ENCODE measurements around the gene AGAP3. TPM values are rescaled to one million over a fixed set of nuclear protein-coding genes. Genes with fewer than 3 reads are reported as not detected.

The AGAP3 gene
- total and polyA plus RNA-seq, 4 experiments from 2014 or later = 3.0 to 65.8 (median 31.2) TPM

DNA sequence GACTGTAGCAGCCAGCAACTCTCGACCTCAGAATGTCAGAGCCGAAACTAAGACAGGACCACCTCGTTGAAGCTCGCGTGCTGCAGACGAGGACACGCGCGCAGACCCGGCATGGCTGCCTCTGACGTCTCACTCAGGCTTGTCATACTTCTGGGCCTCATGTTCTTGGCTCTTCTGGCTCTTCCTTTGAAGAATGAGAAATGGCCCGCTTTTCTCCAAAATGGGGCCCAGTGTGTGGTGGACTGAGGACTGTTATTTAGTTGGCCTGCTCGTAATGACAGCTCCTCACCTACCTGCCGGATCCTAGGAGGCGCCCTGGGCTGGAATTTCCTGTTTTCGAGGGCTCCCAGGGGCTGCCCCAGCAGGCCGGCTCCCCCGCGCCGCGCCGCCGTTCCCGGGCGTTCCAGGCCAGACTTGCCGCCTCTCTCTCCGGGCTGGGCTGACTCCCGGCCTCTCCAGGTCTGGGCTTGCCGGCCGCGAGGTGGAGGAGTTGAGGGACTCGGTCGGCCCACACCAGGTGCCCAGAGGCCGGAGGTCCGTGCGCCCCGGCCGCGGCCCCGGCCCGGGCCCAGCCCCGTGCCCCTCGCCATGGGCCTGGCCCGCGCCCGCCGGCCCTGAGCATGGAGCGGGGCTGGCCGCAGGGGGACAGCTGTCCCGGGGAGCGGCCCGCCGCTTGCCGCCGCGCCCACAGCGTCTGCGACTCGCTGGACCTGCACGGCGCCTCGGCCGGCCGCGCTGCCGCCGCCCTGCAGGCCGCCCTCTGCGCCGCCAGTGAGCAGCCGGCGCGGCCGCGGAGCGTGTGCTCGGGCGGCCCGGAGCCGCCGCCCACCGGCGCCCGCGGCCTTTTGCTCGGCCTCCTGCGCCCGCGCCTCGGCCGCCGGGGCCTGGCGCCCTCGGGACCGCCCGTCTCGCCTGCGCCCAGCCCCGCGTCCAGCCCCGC is 28.1 kb downstream of the AGAP3 start:
- Mint-ChIP-seq H3K4me3 (peak overlapping the region; percentile 38 to 72 (median 58)), H3K4me1 (peaks cover 3 to 42% (median 25%) of the 10 kb centered on the region in 4 donors), H3K36me3 (peaks cover 3 to 9% of the 10 kb centered on the region in 2 donors), H3K9me3 (peaks cover 0 to 1% (median 0%) of the 10 kb centered on the region in 8 donors), H3K27ac (no peak overlapping the region), H3K27me3 (no peaks in the 10 kb centered on the region)
- ChIA-PET CTCF (ENCODE audit: partially characterized antibody) (interaction anchor here (0.7 to 7.8 kb wide), 3 partner anchors 100 to 152 kb away, joined by 3 to 67 read pairs (median 4); no protein-coding TSS in a partner anchor), POLR2A (ENCODE audit: partially characterized antibody) (interaction anchor here (1.7 to 1.9 kb wide), 2 partner anchors 9 to 31 kb away, joined by 6 to 7 read pairs; partner anchors contain the start of gene TMUB1)
- Histone ChIP-seq H3K27me3 (ENCODE audit: insufficient read depth, low read length) (no peaks in the 10 kb centered on the region), H3K9me3 (ENCODE audit: control insufficient read depth in 1 of 2, low read length in 2 of 2) (no peaks in the 10 kb centered on the region), H3K36me3 (ENCODE audit: insufficient read depth, low read length) (no peaks in the 10 kb centered on the region), H3K4me3 (ENCODE audit: low read length in 2 of 2) (no peak overlapping the region), H3K4me1 (ENCODE audit: insufficient read depth, low read length) (peaks cover 31% of the 10 kb centered on the region), H3K27ac (ENCODE audit: low read depth, low read length) (no peak overlapping the region)
- DNase-seq = peak in 1 of 5 donors; percentile 32
- intact Hi-C loops (cut with micrococcal nuclease) = no loop called here

DNA sequence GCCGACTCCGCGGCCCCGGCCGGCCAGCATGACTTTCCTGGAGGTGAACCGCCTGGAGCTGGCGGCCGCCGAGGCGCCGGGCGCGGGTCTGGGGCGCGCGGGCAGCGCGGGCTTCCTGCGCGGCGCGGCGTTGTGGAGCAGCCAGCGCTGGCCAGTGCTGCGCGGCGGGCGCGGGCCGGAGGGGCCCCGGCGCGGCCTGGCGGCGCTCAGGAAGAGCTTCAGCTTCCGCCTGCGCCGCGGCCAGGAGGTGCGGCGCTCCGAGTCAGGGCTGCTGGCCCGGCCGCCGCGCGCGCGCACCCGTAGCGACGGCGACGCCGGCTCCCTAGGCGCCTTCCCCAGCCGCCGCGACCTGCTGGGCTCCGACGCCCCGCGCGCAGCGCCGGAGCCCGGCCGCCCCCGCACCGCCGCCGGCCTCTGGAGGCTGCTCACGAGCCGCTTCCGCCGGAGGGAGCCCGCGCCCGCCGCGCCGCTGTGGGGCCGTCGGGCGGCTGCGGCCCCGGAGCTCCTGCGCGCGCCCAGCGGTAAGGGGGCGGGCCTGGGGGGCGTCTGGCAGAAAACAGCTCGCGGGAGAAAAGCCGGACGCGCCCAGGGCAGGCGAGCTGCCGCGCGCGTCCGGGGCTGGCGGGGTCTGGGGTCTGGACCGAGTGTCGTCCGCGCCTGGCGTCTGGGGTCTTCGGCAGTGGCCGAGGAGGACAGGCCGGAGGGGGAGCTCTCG is 29.0 kb downstream of the AGAP3 start:
- ChIA-PET CTCF (ENCODE audit: partially characterized antibody) (interaction anchor here (0.7 to 1.0 kb wide), 3 partner anchors 9 to 130 kb away, joined by 3 to 4 read pairs (median 3); no protein-coding TSS in a partner anchor), POLR2A (ENCODE audit: partially characterized antibody) (interaction anchor here (0.5 to 1.9 kb wide), 4 partner anchors 9 to 101 kb away, joined by 4 to 7 read pairs (median 5); partner anchors contain the start of gene TMUB1)
- H3K27ac ChIP-seq (ENCODE audit: low read depth, low read length) = no peak overlapping the region
- Mint-ChIP-seq H3K9me3 (peaks cover 0 to 1% (median 0%) of the 10 kb centered on the region in 8 donors), H3K27ac (peak overlapping the region in 5 of 7 donors; percentile 51 to 95 (median 85)), H3K4me3 (peak overlapping the region; percentile 67 to 80 (median 75)), H3K4me1 (peaks cover 3 to 39% (median 25%) of the 10 kb centered on the region in 4 donors), H3K36me3 (peaks cover 3 to 16% of the 10 kb centered on the region in 2 donors), H3K27me3 (no peaks in the 10 kb centered on the region)
- no peaks in the 10 kb centered on the region for H3K36me3 ChIP-seq (ENCODE audit: insufficient read depth, low read length)
- intact Hi-C loops (cut with micrococcal nuclease) = no loop called here
- H3K9me3 ChIP-seq (ENCODE audit: control insufficient read depth in 1 of 2, low read length in 2 of 2) = no peaks in the 10 kb centered on the region
- H3K4me1 ChIP-seq (ENCODE audit: insufficient read depth, low read length) = peaks cover 31% of the 10 kb centered on the region
- no peak overlapping the region for H3K4me3 ChIP-seq (ENCODE audit: low read length in 2 of 2)
- H3K27me3 ChIP-seq (ENCODE audit: insufficient read depth, low read length) = no peaks in the 10 kb centered on the region
- DNase-seq = peak in 4 of 5 donors; percentile 22 to 36 (median 24)

DNA sequence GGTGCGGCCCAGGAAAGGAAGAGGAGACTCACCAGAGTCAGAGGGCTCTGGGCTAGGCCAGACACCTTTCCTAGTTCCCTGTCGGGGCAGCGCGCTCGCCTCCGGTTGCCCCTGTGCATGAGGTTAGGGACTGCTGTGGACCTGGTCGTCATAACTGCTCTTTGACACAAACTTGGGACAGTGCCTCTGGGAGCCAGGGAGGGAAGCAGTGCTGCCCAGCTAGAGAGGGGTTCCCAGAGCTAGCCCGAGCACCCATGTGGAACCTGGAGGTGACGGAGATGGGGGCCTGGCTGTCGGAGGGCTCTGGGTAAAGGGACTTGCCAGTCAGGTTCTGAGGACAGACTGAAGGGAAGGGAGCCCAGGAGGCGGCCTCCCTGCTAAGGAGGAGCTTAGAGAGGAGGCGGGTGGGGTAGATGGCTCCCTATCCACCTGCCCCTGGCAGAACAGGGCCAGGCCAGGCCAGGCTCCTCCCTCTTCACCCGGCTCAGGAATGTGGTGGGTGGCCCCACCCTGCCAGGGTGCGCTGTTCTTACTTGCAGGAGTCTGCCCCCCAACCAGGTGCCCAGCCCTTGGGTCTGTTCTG is 29.7 kb downstream of the AGAP3 start:
- peak overlapping the region; percentile 67 to 80 (median 75) for H3K4me3 Mint-ChIP-seq
- H3K4me1 Mint-ChIP-seq = peaks cover 3 to 35% (median 23%) of the 10 kb centered on the region in 4 donors
- H3K9me3 ChIP-seq (ENCODE audit: control insufficient read depth in 1 of 2, low read length in 2 of 2) = no peaks in the 10 kb centered on the region
- intact Hi-C loops (cut with micrococcal nuclease) = loop anchor here (2.0 kb wide), 1 partner anchor 57 kb away; no protein-coding TSS in a partner anchor
- peak in 1 of 5 donors; percentile 48 for DNase-seq
- no peaks in the 10 kb centered on the region for H3K27me3 Mint-ChIP-seq
- H3K9me3 Mint-ChIP-seq = peaks cover 0 to 1% (median 0%) of the 10 kb centered on the region in 8 donors
- peaks cover 3 to 22% of the 10 kb centered on the region in 2 donors for H3K36me3 Mint-ChIP-seq
- H3K27me3 ChIP-seq (ENCODE audit: insufficient read depth, low read length) = no peaks in the 10 kb centered on the region
- ChIA-PET CTCF (ENCODE audit: partially characterized antibody) (interaction anchor here (1.0 to 2.8 kb wide), 3 partner anchors 8 to 130 kb away, joined by 3 to 13 read pairs (median 4); no protein-coding TSS in a partner anchor), POLR2A (ENCODE audit: partially characterized antibody) (interaction anchor here (0.5 to 1.9 kb wide), 5 partner anchors 8 to 101 kb away, joined by 4 to 7 read pairs (median 6); partner anchors contain the start of gene TMUB1)
- peaks cover 31% of the 10 kb centered on the region for H3K4me1 ChIP-seq (ENCODE audit: insufficient read depth, low read length)
- H3K36me3 ChIP-seq (ENCODE audit: insufficient read depth, low read length) = no peaks in the 10 kb centered on the region
- peak overlapping the region in 5 of 7 donors; percentile 51 to 95 (median 85) for H3K27ac Mint-ChIP-seq
- H3K4me3 ChIP-seq (ENCODE audit: low read length in 2 of 2) = no peak overlapping the region
- H3K27ac ChIP-seq (ENCODE audit: low read depth, low read length) = peak overlapping the region; percentile 21

DNA sequence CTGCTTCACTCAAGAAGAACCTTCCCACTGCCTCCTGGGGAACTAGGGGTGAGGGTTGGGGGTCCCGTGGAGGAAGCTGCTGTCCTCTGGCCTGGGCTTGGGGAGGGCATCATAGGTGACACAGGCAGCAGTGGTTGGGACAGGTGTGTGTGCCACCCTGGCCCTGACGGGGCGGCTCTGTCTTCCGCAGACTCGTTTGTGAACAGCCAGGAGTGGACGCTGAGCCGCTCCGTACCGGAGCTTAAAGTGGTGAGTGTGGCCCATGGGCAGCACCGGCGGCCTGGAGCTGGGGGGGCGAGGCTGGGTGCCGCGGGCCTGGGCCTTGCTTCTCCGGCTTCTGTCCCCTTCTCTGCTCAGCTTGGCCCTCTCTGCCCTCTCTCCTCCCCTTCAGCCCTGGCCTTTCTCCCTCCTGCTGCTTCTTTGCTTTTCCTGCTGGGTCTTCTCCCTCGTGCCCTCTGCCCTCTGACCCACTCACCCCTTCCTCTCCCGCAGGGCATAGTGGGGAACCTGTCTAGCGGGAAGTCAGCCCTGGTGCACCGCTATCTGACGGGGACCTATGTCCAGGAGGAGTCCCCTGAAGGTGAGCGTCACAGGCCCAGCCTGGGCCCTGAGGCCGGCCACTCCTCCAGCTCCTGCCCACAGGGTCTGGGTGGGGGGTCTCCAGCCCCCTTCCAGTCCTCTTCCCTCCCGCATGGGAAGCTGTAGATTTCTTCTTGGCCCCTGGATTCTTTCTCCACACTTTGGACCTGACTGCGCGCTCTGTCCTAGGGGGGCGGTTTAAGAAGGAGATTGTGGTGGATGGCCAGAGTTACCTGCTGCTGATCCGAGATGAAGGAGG is 30.5 kb downstream of the AGAP3 start:
- CTCF ChIA-PET (ENCODE audit: partially characterized antibody) = interaction anchor here (0.9 to 2.8 kb wide), 4 partner anchors 9 to 219 kb away, joined by 3 to 13 read pairs (median 4); no protein-coding TSS in a partner anchor
- intact Hi-C loops (cut with micrococcal nuclease) = loop anchor here (2.0 kb wide), 1 partner anchor 56 kb away; no protein-coding TSS in a partner anchor
- peaks cover 3 to 40% (median 24%) of the 10 kb centered on the region in 4 donors for H3K4me1 Mint-ChIP-seq
- H3K4me3 Mint-ChIP-seq = peak overlapping the region; percentile 74 to 88 (median 83)
- H3K27ac ChIP-seq (ENCODE audit: low read depth, low read length) = peak overlapping the region; percentile 44
- H3K27me3 ChIP-seq (ENCODE audit: insufficient read depth, low read length) = no peaks in the 10 kb centered on the region
- peak overlapping the region; percentile 76 to 97 (median 93) for H3K27ac Mint-ChIP-seq
- H3K36me3 ChIP-seq (ENCODE audit: insufficient read depth, low read length) = no peaks in the 10 kb centered on the region
- H3K36me3 Mint-ChIP-seq = peaks cover 11 to 30% of the 10 kb centered on the region in 2 donors
- peak in 1 of 5 donors; percentile 37 for DNase-seq
- POLR2A ChIA-PET (ENCODE audit: partially characterized antibody) = interaction anchor here (1.1 to 1.9 kb wide), 4 partner anchors 10 to 115 kb away, joined by 3 to 6 read pairs (median 4); partner anchors contain the start of genes CHPF2 and FASTK
- H3K27me3 Mint-ChIP-seq = no peaks in the 10 kb centered on the region
- H3K4me3 ChIP-seq (ENCODE audit: low read length in 2 of 2) = peak overlapping the region; percentile 17 to 38
- peaks cover 26% of the 10 kb centered on the region for H3K4me1 ChIP-seq (ENCODE audit: insufficient read depth, low read length)
- no peaks in the 10 kb centered on the region for H3K9me3 ChIP-seq (ENCODE audit: control insufficient read depth in 1 of 2, low read length in 2 of 2)
- H3K9me3 Mint-ChIP-seq = peaks cover 0 to 2% (median 0%) of the 10 kb centered on the region in 8 donors

DNA sequence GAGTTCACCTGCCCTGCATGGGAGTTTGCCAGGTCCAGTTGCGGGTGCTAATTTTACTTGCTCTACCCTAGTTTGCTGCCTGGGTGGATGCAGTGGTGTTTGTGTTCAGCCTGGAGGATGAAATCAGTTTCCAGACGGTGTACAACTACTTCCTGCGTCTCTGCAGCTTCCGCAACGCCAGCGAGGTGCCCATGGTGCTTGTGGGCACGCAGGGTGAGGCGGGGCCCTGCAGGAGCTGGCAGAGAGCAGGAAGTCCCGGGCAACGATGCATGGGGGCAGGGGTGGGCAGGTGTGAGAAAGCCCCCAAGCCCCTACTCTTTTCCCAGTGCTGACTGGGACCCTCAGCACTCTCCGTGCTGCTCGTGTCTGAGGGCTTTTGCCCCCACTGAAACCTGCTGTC is 31.3 kb downstream of the AGAP3 start:
- Mint-ChIP-seq H3K9me3 (peaks cover 0 to 2% (median 0%) of the 10 kb centered on the region in 8 donors), H3K27me3 (no peaks in the 10 kb centered on the region), H3K36me3 (peaks cover 11 to 30% of the 10 kb centered on the region in 2 donors), H3K27ac (peak overlapping the region; percentile 76 to 97 (median 93)), H3K4me3 (peak overlapping the region; percentile 74 to 88 (median 83)), H3K4me1 (peaks cover 3 to 41% (median 24%) of the 10 kb centered on the region in 4 donors)
- H3K4me3 ChIP-seq (ENCODE audit: low read length in 2 of 2) = peak overlapping the region; percentile 17 to 38
- peak; percentile 42 to 76 (median 64) for DNase-seq
- ChIA-PET CTCF (ENCODE audit: partially characterized antibody) (interaction anchor here (0.8 to 2.8 kb wide), 5 partner anchors 10 to 219 kb away, joined by 3 to 13 read pairs (median 3); partner anchors contain the start of gene ABCB8), POLR2A (ENCODE audit: partially characterized antibody) (interaction anchor here (1.1 to 1.9 kb wide), 4 partner anchors 10 to 115 kb away, joined by 3 to 6 read pairs (median 4); partner anchors contain the start of genes CHPF2 and FASTK)
- peak overlapping the region; percentile 44 for H3K27ac ChIP-seq (ENCODE audit: low read depth, low read length)
- no peaks in the 10 kb centered on the region for H3K36me3 ChIP-seq (ENCODE audit: insufficient read depth, low read length)
- H3K9me3 ChIP-seq (ENCODE audit: control insufficient read depth in 1 of 2, low read length in 2 of 2) = no peaks in the 10 kb centered on the region
- intact Hi-C loops (cut with micrococcal nuclease) = loop anchor here (2.0 kb wide), 1 partner anchor 55 kb away; no protein-coding TSS in a partner anchor
- peaks cover 26% of the 10 kb centered on the region for H3K4me1 ChIP-seq (ENCODE audit: insufficient read depth, low read length)
- H3K27me3 ChIP-seq (ENCODE audit: insufficient read depth, low read length) = no peaks in the 10 kb centered on the region

All from CD4-positive, alpha-beta memory T cell (primary cell).